HG03354 (cell line): Measurements from ENCODE around the gene ZDHHC16.
A peak's percentile ranks its signal among the peaks of the same experiment; 100 is the strongest.
"Not testable (repeated sequence)": the region's sequence is repeated elsewhere in the genome, so short reads cannot be mapped to it uniquely, and the experiment has no call there.

Source experiments
- ATAC-seq: cut with Tn5 transposase; IDR thresholded peaks from one replicate; pipeline ENCODE4 v1.9.1; 2021; ENCODE audit warnings: mild to moderate bottlenecking; ENCODE audit not compliant: unreplicated experiment, poor library complexity, severe bottlenecking

Gene ZDHHC16

GRCh38 chr10:97468781-97469180 is 22.8 kb downstream of the ZDHHC16 start:
- ATAC-seq = not testable (repeated sequence)

GRCh38 chr10:97474918-97475317 is 28.9 kb downstream of the ZDHHC16 start:
- ATAC-seq = no peak

- ATAC-seq = no peak
Observed at GRCh38 chr10:97475936-97476594, 30.1 kb downstream of the ZDHHC16 start.

- not testable (repeated sequence) for ATAC-seq
Observed at GRCh38 chr10:97479410-97479809, 33.4 kb downstream of the ZDHHC16 start.

- no peak for ATAC-seq
Observed at GRCh38 chr10:97479939-97480338, 34.0 kb downstream of the ZDHHC16 start.

- ATAC-seq = no peak
Observed at GRCh38 chr10:97481071-97481470, 35.1 kb downstream of the ZDHHC16 start.

- ATAC-seq = no peak
Observed at GRCh38 chr10:97482381-97482780, 36.4 kb downstream of the ZDHHC16 start.

GRCh38 chr10:97483506-97483905 is 37.5 kb downstream of the ZDHHC16 start:
- ATAC-seq = no peak

GRCh38 chr10:97483921-97484320 is 37.9 kb downstream of the ZDHHC16 start:
- ATAC-seq = no peak

- no peak for ATAC-seq
Observed at GRCh38 chr10:97485647-97486281, 39.8 kb downstream of the ZDHHC16 start.

- ATAC-seq = no peak
Observed at GRCh38 chr10:97490592-97490991, 44.6 kb downstream of the ZDHHC16 start.

- ATAC-seq = no peak
Observed at GRCh38 chr10:97494151-97494550, 48.2 kb downstream of the ZDHHC16 start.

GRCh38 chr10:97494863-97495506 is 49.0 kb downstream of the ZDHHC16 start:
- ATAC-seq = no peak

- peak; percentile 41 for ATAC-seq
Observed at GRCh38 chr10:97497572-97498075, 51.6 kb downstream of the ZDHHC16 start.

GRCh38 chr10:97498076-97498840 is 52.3 kb downstream of the ZDHHC16 start, which contains the start of gene MMS19:
TSS of gene MMS19 (minus strand) at chr10:97498422. CDS start at chr10:97498384, 38 bp downstream.
- peak; percentile 94 for ATAC-seq

- ATAC-seq = peak; percentile 14
Observed at GRCh38 chr10:97498841-97499560, 53.0 kb downstream of the ZDHHC16 start, which contains the start of gene UBTD1. TSS of gene UBTD1 (plus strand) at chr10:97498924. CDS start at chr10:97499204, 280 bp downstream.

GRCh38 chr10:97499561-97500296 is 53.8 kb downstream of the ZDHHC16 start:
- no peak for ATAC-seq

GRCh38 chr10:97500297-97500575 is 54.3 kb downstream of the ZDHHC16 start:
- no peak for ATAC-seq

- ATAC-seq = no peak
Observed at GRCh38 chr10:97502916-97503315, 56.9 kb downstream of the ZDHHC16 start.
